HepG2 (cell line): ENCODE data around the gene NDST1. TPM values are rescaled to one million over a fixed set of nuclear protein-coding genes. Genes with fewer than 3 reads are reported as not detected.

ENCODE experiments used
- BRCA1 ChIP-seq: sonication (generic); formaldehyde crosslinking; IDR thresholded peaks from 2 replicates; pipeline ENCODE4 v1.4.0; 2020; ENCODE audit warnings: missing genetic modification reagents
- NR2F2 ChIP-seq: IDR thresholded peaks from 2 replicates; pipeline ENCODE4 v1.6.1; 2012; ENCODE audit warnings: low read depth, inconsistent platforms, borderline replicate concordance
- NRL ChIP-seq: sonication (generic); formaldehyde crosslinking; IDR thresholded peaks from 2 replicates; pipeline ENCODE4 v1.5.0; 2020; ENCODE audit warnings: missing genetic modification reagents, mild to moderate bottlenecking, moderate library complexity, borderline replicate concordance
- PTBP1 ChIP-seq: fragments of 200-400 bp; formaldehyde crosslinking; IDR thresholded peaks from 2 replicates; pipeline ENCODE4 v1.6.1; 2018; ENCODE audit warnings: low read length, low read depth; ENCODE audit not compliant: poor library complexity, severe bottlenecking
- SAP130 ChIP-seq: IDR thresholded peaks from 2 replicates; pipeline ENCODE4 v1.6.1; 2016; ENCODE audit warnings: low read depth
- SP140L ChIP-seq: sonication (generic); formaldehyde crosslinking; IDR thresholded peaks from 2 replicates; pipeline ENCODE4 v1.4.0; 2020; ENCODE audit warnings: missing genetic modification reagents, borderline replicate concordance
- ZNF143 ChIP-seq: sonication (generic); formaldehyde crosslinking; IDR thresholded peaks from 2 replicates; pipeline ENCODE4 v1.4.0; 2020; ENCODE audit warnings: missing genetic modification reagents
- ZNF543 ChIP-seq: sonication (generic); formaldehyde crosslinking; IDR thresholded peaks from 2 replicates; pipeline ENCODE4 v1.4.0; 2020; ENCODE audit warnings: mild to moderate bottlenecking, missing genetic modification reagents
- ZNF589 ChIP-seq: sonication (generic); formaldehyde crosslinking; conservative IDR thresholded peaks from 2 replicates; pipeline ENCODE4 v1.8.0; 2022; ENCODE audit warnings: mild to moderate bottlenecking, moderate library complexity, missing genetic modification reagents
- ZNF747 ChIP-seq: sonication (generic); formaldehyde crosslinking; IDR thresholded peaks from 2 replicates; pipeline ENCODE4 v1.8.1; 2023; ENCODE audit warnings: missing genetic modification reagents, mild to moderate bottlenecking, borderline replicate concordance
- polyA plus RNA-seq, 8 experiments: library from polyadenylated mRNA; depleted of rRNA in 3 of 8; stranded (reverse) in 7 of 8; unstranded in 1 of 8; fragments of >200 nt; fragmentation: Illumina TruSeq in 4 of 8; extraction: Trizol in 4 of 8; gene quantifications; 2 replicates each; pipeline versions ENCODE4 v1.2.1 to v1.2.3, GENCODE V29; 2011 to 2016; ENCODE audit warnings: low read depth in 4 of 8, missing spikeins in 1 of 8, mixed read lengths in 1 of 8; ENCODE audit not compliant: insufficient read depth in 1 of 8
- total RNA-seq, 5 experiments: library from RNA; depleted of rRNA; stranded (reverse); fragments of >200 nt; fragmentation: Illumina TruSeq; extraction: Trizol; gene quantifications; 2 replicates each; pipeline ENCODE4 v1.2.3, GENCODE V29; 2016; ENCODE audit warnings: low read depth in 1 of 5
- TF ChIP-seq, protein P1 (sequence below): sonication (generic); formaldehyde crosslinking; IDR thresholded peaks from 2 replicates; pipeline ENCODE4 v1.5.0; 2020; ENCODE audit warnings: mild to moderate bottlenecking, missing genetic modification reagents, borderline replicate concordance
- TF ChIP-seq, protein P2 (sequence below): sonication (generic); formaldehyde crosslinking; IDR thresholded peaks from 2 replicates; pipeline ENCODE4 v1.5.0; 2020; ENCODE audit warnings: missing genetic modification reagents
- TF ChIP-seq, protein P3 (sequence below): sonication (generic); formaldehyde crosslinking; IDR thresholded peaks from 2 replicates; pipeline ENCODE4 v1.4.0; 2020; ENCODE audit warnings: missing genetic modification reagents
- TF ChIP-seq, protein P4 (sequence below): sonication (generic); formaldehyde crosslinking; IDR thresholded peaks from 2 replicates; pipeline ENCODE4 v1.4.0; 2020; ENCODE audit warnings: missing genetic modification reagents, borderline replicate concordance

NDST1 gene
- total and polyA plus RNA-seq, 2 of the 13 experiments (the other 11 are each of a cell fraction or from before 2014, with no cell fraction given) = 23.8 to 26.2 TPM

DNA sequence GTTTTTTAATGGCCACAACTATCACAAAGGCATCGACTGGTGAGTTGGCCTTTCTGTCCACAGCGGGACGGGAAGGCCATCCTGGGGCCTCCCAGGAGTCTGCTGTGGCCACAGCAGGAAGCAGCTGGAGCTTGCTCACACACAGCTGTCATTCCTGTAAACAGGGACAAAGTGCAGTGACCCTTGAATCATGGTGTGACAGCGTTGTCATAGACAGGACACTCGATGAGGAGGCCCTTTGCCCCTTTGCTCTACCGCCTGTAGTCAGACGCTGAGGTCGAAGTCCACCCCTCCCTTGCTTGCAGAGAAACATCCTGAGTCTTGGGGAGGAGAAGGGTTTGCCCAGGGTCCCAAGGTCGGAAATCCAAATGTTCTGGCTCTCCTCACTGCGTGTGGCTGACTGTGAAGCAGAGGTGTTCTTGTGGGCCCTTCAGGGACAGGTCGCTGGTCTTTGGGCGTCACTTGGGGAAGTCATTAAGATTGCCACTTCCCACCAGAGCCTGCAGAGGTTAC is 35.1 kb downstream of the NDST1 start (continued):
- TF ChIP-seq, protein P1, sequence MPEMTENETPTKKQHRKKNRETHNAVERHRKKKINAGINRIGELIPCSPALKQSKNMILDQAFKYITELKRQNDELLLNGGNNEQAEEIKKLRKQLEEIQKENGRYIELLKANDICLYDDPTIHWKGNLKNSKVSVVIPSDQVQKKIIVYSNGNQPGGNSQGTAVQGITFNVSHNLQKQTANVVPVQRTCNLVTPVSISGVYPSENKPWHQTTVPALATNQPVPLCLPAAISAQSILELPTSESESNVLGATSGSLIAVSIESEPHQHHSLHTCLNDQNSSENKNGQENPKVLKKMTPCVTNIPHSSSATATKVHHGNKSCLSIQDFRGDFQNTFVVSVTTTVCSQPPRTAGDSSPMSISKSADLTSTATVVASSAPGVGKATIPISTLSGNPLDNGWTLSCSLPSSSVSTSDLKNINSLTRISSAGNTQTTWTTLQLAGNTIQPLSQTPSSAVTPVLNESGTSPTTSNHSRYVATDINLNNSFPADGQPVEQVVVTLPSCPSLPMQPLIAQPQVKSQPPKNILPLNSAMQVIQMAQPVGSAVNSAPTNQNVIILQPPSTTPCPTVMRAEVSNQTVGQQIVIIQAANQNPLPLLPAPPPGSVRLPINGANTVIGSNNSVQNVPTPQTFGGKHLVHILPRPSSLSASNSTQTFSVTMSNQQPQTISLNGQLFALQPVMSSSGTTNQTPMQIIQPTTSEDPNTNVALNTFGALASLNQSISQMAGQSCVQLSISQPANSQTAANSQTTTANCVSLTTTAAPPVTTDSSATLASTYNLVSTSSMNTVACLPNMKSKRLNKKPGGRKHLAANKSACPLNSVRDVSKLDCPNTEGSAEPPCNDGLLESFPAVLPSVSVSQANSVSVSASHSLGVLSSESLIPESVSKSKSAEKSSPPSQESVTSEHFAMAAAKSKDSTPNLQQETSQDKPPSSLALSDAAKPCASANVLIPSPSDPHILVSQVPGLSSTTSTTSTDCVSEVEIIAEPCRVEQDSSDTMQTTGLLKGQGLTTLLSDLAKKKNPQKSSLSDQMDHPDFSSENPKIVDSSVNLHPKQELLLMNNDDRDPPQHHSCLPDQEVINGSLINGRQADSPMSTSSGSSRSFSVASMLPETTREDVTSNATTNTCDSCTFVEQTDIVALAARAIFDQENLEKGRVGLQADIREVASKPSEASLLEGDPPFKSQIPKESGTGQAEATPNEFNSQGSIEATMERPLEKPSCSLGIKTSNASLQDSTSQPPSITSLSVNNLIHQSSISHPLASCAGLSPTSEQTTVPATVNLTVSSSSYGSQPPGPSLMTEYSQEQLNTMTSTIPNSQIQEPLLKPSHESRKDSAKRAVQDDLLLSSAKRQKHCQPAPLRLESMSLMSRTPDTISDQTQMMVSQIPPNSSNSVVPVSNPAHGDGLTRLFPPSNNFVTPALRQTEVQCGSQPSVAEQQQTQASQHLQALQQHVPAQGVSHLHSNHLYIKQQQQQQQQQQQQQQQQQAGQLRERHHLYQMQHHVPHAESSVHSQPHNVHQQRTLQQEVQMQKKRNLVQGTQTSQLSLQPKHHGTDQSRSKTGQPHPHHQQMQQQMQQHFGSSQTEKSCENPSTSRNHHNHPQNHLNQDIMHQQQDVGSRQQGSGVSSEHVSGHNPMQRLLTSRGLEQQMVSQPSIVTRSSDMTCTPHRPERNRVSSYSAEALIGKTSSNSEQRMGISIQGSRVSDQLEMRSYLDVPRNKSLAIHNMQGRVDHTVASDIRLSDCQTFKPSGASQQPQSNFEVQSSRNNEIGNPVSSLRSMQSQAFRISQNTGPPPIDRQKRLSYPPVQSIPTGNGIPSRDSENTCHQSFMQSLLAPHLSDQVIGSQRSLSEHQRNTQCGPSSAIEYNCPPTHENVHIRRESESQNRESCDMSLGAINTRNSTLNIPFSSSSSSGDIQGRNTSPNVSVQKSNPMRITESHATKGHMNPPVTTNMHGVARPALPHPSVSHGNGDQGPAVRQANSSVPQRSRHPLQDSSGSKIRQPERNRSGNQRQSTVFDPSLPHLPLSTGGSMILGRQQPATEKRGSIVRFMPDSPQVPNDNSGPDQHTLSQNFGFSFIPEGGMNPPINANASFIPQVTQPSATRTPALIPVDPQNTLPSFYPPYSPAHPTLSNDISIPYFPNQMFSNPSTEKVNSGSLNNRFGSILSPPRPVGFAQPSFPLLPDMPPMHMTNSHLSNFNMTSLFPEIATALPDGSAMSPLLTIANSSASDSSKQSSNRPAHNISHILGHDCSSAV (CRISPR knock-in tag) = 0 out of 2 replicates have a peak, but pooled peaks have one; percentile 40
- TF ChIP-seq, protein P2, sequence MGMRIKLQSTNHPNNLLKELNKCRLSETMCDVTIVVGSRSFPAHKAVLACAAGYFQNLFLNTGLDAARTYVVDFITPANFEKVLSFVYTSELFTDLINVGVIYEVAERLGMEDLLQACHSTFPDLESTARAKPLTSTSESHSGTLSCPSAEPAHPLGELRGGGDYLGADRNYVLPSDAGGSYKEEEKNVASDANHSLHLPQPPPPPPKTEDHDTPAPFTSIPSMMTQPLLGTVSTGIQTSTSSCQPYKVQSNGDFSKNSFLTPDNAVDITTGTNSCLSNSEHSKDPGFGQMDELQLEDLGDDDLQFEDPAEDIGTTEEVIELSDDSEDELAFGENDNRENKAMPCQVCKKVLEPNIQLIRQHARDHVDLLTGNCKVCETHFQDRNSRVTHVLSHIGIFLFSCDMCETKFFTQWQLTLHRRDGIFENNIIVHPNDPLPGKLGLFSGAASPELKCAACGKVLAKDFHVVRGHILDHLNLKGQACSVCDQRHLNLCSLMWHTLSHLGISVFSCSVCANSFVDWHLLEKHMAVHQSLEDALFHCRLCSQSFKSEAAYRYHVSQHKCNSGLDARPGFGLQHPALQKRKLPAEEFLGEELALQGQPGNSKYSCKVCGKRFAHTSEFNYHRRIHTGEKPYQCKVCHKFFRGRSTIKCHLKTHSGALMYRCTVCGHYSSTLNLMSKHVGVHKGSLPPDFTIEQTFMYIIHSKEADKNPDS (CRISPR knock-in tag) = peak; percentile 92
- peak; percentile 98 for TF ChIP-seq ZNF543 (CRISPR knock-in tag)
- TF ChIP-seq, protein P3, sequence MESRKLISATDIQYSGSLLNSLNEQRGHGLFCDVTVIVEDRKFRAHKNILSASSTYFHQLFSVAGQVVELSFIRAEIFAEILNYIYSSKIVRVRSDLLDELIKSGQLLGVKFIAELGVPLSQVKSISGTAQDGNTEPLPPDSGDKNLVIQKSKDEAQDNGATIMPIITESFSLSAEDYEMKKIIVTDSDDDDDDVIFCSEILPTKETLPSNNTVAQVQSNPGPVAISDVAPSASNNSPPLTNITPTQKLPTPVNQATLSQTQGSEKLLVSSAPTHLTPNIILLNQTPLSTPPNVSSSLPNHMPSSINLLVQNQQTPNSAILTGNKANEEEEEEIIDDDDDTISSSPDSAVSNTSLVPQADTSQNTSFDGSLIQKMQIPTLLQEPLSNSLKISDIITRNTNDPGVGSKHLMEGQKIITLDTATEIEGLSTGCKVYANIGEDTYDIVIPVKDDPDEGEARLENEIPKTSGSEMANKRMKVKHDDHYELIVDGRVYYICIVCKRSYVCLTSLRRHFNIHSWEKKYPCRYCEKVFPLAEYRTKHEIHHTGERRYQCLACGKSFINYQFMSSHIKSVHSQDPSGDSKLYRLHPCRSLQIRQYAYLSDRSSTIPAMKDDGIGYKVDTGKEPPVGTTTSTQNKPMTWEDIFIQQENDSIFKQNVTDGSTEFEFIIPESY = peak; percentile 89
- TF ChIP-seq ZNF143 (CRISPR knock-in tag) = peak; percentile 80
- TF ChIP-seq NRL (CRISPR knock-in tag) = peak; percentile 59; the same call in 1 of the 2 replicates
- TF ChIP-seq, protein P4, sequence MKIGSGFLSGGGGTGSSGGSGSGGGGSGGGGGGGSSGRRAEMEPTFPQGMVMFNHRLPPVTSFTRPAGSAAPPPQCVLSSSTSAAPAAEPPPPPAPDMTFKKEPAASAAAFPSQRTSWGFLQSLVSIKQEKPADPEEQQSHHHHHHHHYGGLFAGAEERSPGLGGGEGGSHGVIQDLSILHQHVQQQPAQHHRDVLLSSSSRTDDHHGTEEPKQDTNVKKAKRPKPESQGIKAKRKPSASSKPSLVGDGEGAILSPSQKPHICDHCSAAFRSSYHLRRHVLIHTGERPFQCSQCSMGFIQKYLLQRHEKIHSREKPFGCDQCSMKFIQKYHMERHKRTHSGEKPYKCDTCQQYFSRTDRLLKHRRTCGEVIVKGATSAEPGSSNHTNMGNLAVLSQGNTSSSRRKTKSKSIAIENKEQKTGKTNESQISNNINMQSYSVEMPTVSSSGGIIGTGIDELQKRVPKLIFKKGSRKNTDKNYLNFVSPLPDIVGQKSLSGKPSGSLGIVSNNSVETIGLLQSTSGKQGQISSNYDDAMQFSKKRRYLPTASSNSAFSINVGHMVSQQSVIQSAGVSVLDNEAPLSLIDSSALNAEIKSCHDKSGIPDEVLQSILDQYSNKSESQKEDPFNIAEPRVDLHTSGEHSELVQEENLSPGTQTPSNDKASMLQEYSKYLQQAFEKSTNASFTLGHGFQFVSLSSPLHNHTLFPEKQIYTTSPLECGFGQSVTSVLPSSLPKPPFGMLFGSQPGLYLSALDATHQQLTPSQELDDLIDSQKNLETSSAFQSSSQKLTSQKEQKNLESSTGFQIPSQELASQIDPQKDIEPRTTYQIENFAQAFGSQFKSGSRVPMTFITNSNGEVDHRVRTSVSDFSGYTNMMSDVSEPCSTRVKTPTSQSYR (CRISPR knock-in tag) = peak; percentile 92; the same call in 1 of the 2 replicates
- TF ChIP-seq PTBP1 = no peak
- TF ChIP-seq SP140L = no peak; the same call in 1 of the 2 replicates
- TF ChIP-seq NR2F2 = peak; percentile 95
- TF ChIP-seq SAP130 (CRISPR knock-in tag) = peak; percentile 100
- no peak for TF ChIP-seq BRCA1 (CRISPR knock-in tag)
- TF ChIP-seq ZNF589 (CRISPR knock-in tag) = peak; percentile 95
- TF ChIP-seq ZNF747 = peak; percentile 97; the same call in 1 of the 2 replicates
